Liver (tissue), 9 donors: ENCODE data around the gene KIF1A. TPM values are rescaled to one million over a fixed set of nuclear protein-coding genes. Genes with fewer than 3 reads are reported as not detected.

ENCODE experiments used
- DNase-seq: peaks from one replicate; pipeline ENCODE4 v3.0.0-alpha.2; 2017; ENCODE audit warnings: low spot score
- H3K27ac ChIP-seq, 2 donors: one replicate each; pipeline ENCODE4 v1.7.0; 2013; ENCODE audit warnings: inconsistent platforms in 2 of 2, low read length in 2 of 2, control low read depth in 1 of 2, low read depth in 1 of 2, mild to moderate bottlenecking in 1 of 2
- H3K27me3 ChIP-seq, 4 donors: one replicate each; pipeline versions ENCODE4 v1.6.1 to v1.7.0; 2013; ENCODE audit warnings: low read length in 3 of 4, inconsistent platforms in 1 of 4, mild to moderate bottlenecking in 1 of 4, moderate library complexity in 1 of 4; ENCODE audit not compliant: control insufficient read depth in 4 of 4, insufficient read depth in 4 of 4
- H3K36me3 ChIP-seq, 4 donors: one replicate each; pipeline versions ENCODE4 v1.6.1 to v1.7.0; 2013; ENCODE audit warnings: low read length in 3 of 4, mild to moderate bottlenecking in 3 of 4, low read depth in 1 of 4, moderate library complexity in 1 of 4; ENCODE audit not compliant: control insufficient read depth in 4 of 4, insufficient read depth in 3 of 4
- H3K4me1 ChIP-seq, 4 donors: one replicate each; pipeline versions ENCODE4 v1.6.1 to v1.7.0; 2013; ENCODE audit warnings: low read length in 3 of 4, mild to moderate bottlenecking in 3 of 4, moderate library complexity in 1 of 4; ENCODE audit not compliant: control insufficient read depth in 4 of 4, insufficient read depth in 4 of 4
- H3K4me3 ChIP-seq, 3 donors: one replicate each; pipeline versions ENCODE4 v1.6.1 to v1.7.0; 2013; ENCODE audit warnings: low read length in 3 of 3, control low read depth in 1 of 3, low read depth in 1 of 3, mild to moderate bottlenecking in 1 of 3
- H3K9ac ChIP-seq, 2 donors: one replicate each; pipeline ENCODE4 v1.7.0; 2013; ENCODE audit warnings: low read length in 2 of 2, mild to moderate bottlenecking in 2 of 2, moderate library complexity in 2 of 2, control low read depth in 1 of 2, low read depth in 1 of 2
- H3K9me3 ChIP-seq, 4 donors: one replicate each; pipeline versions ENCODE4 v1.6.1 to v1.7.0; 2013; ENCODE audit warnings: low read length in 3 of 4; ENCODE audit not compliant: control insufficient read depth in 4 of 4
- EGR1 ChIP-seq, 2 donors: IDR thresholded peaks; 2 replicates each; pipeline ENCODE4 v1.6.1; 2016 to 2018; ENCODE audit warnings: antibody characterized with exemption in 2 of 2, low read depth in 2 of 2
- FOXA2 ChIP-seq: IDR thresholded peaks from 2 replicates; pipeline ENCODE4 v1.6.1; 2016; ENCODE audit warnings: antibody characterized with exemption
- GABPA ChIP-seq, 2 donors: IDR thresholded peaks in 1 of 2; conservative IDR thresholded peaks in 1 of 2; 2 replicates each; pipeline ENCODE4 v1.6.1; 2016; ENCODE audit warnings: antibody characterized with exemption in 2 of 2, mild to moderate bottlenecking in 1 of 2, moderate library complexity in 1 of 2
- HNF4A ChIP-seq, 2 donors: conservative IDR thresholded peaks; 2 replicates each; pipeline ENCODE4 v1.6.1; 2016; ENCODE audit warnings: antibody characterized with exemption in 2 of 2, mild to moderate bottlenecking in 2 of 2
- HNF4G ChIP-seq: IDR thresholded peaks from 2 replicates; pipeline ENCODE4 v1.6.1; 2016; ENCODE audit warnings: antibody characterized with exemption
- JUND ChIP-seq, 2 donors: IDR thresholded peaks; 2 replicates each; pipeline ENCODE4 v1.6.1; 2016; ENCODE audit warnings: antibody characterized with exemption in 2 of 2
- MAX ChIP-seq: IDR thresholded peaks from 2 replicates; pipeline ENCODE4 v1.6.1; 2016; ENCODE audit warnings: antibody characterized with exemption
- NR2F2 ChIP-seq: IDR thresholded peaks from 2 replicates; pipeline ENCODE4 v1.6.1; 2016; ENCODE audit warnings: antibody characterized with exemption
- RAD21 ChIP-seq, 2 donors: IDR thresholded peaks; 2 replicates each; pipeline ENCODE4 v1.6.1; 2016; ENCODE audit warnings: antibody characterized with exemption in 2 of 2, mild to moderate bottlenecking in 2 of 2
- RXRA ChIP-seq, 2 donors: IDR thresholded peaks; 2 replicates each; pipeline ENCODE4 v1.6.1; 2017 to 2018; ENCODE audit warnings: antibody characterized with exemption in 2 of 2, mild to moderate bottlenecking in 1 of 2
- SP1 ChIP-seq: IDR thresholded peaks from 2 replicates; pipeline ENCODE4 v1.6.1; 2018; ENCODE audit warnings: antibody characterized with exemption, mild to moderate bottlenecking
- TAF1 ChIP-seq: conservative IDR thresholded peaks from 2 replicates; pipeline ENCODE4 v1.6.1; 2016; ENCODE audit warnings: antibody characterized with exemption, mild to moderate bottlenecking
- YY1 ChIP-seq: IDR thresholded peaks from 2 replicates; pipeline ENCODE4 v1.6.1; 2016; ENCODE audit warnings: antibody characterized with exemption, mild to moderate bottlenecking
- WGBS: extraction: QIAGEN DNeasy Blood & Tissue Kit; methylation state at CpG from one replicate; pipeline ENCODE4 v1.1.7; 2013; 5-methylcytosine and 5-hydroxymethylcytosine counted together
- polyA plus RNA-seq, 2 donors: library from polyadenylated mRNA; stranded (reverse) in 1 of 2; unstranded in 1 of 2; fragments of 200-250 nt in 1 of 2; fragments of >200 nt in 1 of 2; fragmentation: Nextera tagmentation in 1 of 2; extraction: Ambion mirVana in 1 of 2; gene quantifications; one replicate each; pipeline versions ENCODE4 v1.2.1 to v1.2.3, GENCODE V29; 2013 to 2015
- total RNA-seq, 2 donors: library from RNA; depleted of rRNA; stranded (reverse); fragments of >200 nt; gene quantifications; one replicate each; pipeline ENCODE4 v1.2.3, GENCODE V29; 2014
- TF ChIP-seq, protein P1 (sequence below): IDR thresholded peaks from 2 replicates; pipeline ENCODE4 v1.6.1; 2016; ENCODE audit warnings: antibody characterized with exemption
- TF ChIP-seq, protein P2 (sequence below): fragments of 150-350 bp; IDR thresholded peaks from 2 replicates; pipeline ENCODE4 v1.5.1; 2017; ENCODE audit warnings: improper control_type of control experiment, low read depth, low read length; ENCODE audit not compliant: missing input control
- TF ChIP-seq, protein P3 (sequence below): IDR thresholded peaks from 2 replicates; pipeline ENCODE4 v1.6.1; 2016; ENCODE audit warnings: antibody characterized with exemption, mild to moderate bottlenecking
- donor health status: healthy.
- donor health status: healthy.
- donor health status: healthy.
- donor health status: healthy.
- donor health status: healthy.

KIF1A gene
- total and polyA plus RNA-seq, 4 donors = 0.03 to 0.21 (median 0.11) TPM

- TF ChIP-seq, protein P1, sequence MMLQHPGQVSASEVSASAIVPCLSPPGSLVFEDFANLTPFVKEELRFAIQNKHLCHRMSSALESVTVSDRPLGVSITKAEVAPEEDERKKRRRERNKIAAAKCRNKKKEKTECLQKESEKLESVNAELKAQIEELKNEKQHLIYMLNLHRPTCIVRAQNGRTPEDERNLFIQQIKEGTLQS = no peak
- TF ChIP-seq FOXA2 (no peak), RXRA (IDR thresholded peaks at IDR 0.05) (no peak), YY1 (no peak), GABPA (IDR thresholded peaks at IDR 0.05 in 1 of 2, conservative IDR thresholded peaks at IDR 0.05 in 1 of 2) (no peak), TAF1 (no peak), NR2F2 (no peak), RAD21 (IDR thresholded peaks at IDR 0.05) (no peak)
- TF ChIP-seq, protein P2, sequence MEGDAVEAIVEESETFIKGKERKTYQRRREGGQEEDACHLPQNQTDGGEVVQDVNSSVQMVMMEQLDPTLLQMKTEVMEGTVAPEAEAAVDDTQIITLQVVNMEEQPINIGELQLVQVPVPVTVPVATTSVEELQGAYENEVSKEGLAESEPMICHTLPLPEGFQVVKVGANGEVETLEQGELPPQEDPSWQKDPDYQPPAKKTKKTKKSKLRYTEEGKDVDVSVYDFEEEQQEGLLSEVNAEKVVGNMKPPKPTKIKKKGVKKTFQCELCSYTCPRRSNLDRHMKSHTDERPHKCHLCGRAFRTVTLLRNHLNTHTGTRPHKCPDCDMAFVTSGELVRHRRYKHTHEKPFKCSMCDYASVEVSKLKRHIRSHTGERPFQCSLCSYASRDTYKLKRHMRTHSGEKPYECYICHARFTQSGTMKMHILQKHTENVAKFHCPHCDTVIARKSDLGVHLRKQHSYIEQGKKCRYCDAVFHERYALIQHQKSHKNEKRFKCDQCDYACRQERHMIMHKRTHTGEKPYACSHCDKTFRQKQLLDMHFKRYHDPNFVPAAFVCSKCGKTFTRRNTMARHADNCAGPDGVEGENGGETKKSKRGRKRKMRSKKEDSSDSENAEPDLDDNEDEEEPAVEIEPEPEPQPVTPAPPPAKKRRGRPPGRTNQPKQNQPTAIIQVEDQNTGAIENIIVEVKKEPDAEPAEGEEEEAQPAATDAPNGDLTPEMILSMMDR = no peak
- TF ChIP-seq, protein P3, sequence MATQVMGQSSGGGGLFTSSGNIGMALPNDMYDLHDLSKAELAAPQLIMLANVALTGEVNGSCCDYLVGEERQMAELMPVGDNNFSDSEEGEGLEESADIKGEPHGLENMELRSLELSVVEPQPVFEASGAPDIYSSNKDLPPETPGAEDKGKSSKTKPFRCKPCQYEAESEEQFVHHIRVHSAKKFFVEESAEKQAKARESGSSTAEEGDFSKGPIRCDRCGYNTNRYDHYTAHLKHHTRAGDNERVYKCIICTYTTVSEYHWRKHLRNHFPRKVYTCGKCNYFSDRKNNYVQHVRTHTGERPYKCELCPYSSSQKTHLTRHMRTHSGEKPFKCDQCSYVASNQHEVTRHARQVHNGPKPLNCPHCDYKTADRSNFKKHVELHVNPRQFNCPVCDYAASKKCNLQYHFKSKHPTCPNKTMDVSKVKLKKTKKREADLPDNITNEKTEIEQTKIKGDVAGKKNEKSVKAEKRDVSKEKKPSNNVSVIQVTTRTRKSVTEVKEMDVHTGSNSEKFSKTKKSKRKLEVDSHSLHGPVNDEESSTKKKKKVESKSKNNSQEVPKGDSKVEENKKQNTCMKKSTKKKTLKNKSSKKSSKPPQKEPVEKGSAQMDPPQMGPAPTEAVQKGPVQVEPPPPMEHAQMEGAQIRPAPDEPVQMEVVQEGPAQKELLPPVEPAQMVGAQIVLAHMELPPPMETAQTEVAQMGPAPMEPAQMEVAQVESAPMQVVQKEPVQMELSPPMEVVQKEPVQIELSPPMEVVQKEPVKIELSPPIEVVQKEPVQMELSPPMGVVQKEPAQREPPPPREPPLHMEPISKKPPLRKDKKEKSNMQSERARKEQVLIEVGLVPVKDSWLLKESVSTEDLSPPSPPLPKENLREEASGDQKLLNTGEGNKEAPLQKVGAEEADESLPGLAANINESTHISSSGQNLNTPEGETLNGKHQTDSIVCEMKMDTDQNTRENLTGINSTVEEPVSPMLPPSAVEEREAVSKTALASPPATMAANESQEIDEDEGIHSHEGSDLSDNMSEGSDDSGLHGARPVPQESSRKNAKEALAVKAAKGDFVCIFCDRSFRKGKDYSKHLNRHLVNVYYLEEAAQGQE = no peak
- no peak overlapping the region for H3K9ac ChIP-seq
- no peaks in the 10 kb centered on the region for H3K27me3 ChIP-seq
- no peak overlapping the region for H3K27ac ChIP-seq
- no peaks in the 10 kb centered on the region for H3K36me3 ChIP-seq
- no peak overlapping the region for H3K4me3 ChIP-seq
- 89% methylated on average over 32 of the region's 32 CpGs for WGBS
- no peaks in the 10 kb centered on the region for H3K4me1 ChIP-seq
- H3K9me3 ChIP-seq = no peaks in the 10 kb centered on the region
- DNase-seq = no peak
Measured at GRCh38 chr2:240782886-240783818, 36.9 kb downstream of the KIF1A start.

DNA sequence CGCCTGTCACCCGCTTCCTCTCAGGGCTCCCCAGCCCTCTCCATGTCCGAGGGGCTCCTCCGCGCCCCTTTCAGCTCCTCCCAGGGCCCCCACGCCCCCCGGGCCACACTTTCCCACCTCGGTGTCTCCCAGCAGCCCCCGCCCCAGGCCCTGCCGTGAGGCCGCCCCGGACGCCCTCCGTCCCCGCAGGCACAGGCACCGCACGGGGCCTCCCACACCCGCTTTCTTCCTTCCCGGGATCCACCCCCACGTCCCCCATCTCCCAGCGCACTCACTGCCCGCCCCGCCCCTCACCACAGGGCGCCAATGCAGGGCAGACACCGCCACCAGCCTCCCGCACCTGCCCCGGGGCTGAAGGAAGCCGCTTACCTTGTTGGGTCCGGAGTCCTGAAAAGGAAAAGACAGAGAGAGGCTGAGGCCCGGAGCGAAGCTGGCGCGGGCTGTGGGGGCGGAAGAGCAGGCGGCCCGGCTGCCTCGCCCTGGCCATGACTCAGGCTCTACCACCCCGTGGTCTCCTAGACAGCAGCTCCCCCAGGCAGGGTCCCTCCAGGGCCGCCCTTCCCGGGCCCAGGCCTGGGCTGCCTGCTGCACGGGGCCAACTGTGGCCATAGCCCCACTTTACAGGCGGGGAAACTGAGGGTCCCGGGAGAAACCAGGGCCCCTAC is 37.7 kb downstream of the KIF1A start:
- H3K27ac ChIP-seq = no peak overlapping the region
- no peak overlapping the region for H3K4me3 ChIP-seq
- WGBS = 94% methylated on average over 43 of the region's 43 CpGs
- no peaks in the 10 kb centered on the region for H3K36me3 ChIP-seq
- no peaks in the 10 kb centered on the region for H3K9me3 ChIP-seq
- no peak overlapping the region for H3K9ac ChIP-seq
- no peaks in the 10 kb centered on the region for H3K27me3 ChIP-seq
- no peak for DNase-seq
- no peaks in the 10 kb centered on the region for H3K4me1 ChIP-seq
- TF ChIP-seq GABPA (IDR thresholded peaks at IDR 0.05 in 1 of 2, conservative IDR thresholded peaks at IDR 0.05 in 1 of 2) = no peak
- no peak for TF ChIP-seq EGR1 (IDR thresholded peaks at IDR 0.05; ENCODE audit: low read depth in 2 of 2)
- TF ChIP-seq JUND (IDR thresholded peaks at IDR 0.05) = no peak
- TF ChIP-seq, protein P2 = no peak
- no peak for TF ChIP-seq TAF1
- TF ChIP-seq, protein P1 = no peak
- no peak for TF ChIP-seq MAX
- no peak for TF ChIP-seq HNF4A (conservative IDR thresholded peaks at IDR 0.05)
- no peak for TF ChIP-seq RXRA (IDR thresholded peaks at IDR 0.05)
- no peak for TF ChIP-seq RAD21 (IDR thresholded peaks at IDR 0.05)
- no peak for TF ChIP-seq FOXA2
- no peak for TF ChIP-seq SP1
- TF ChIP-seq NR2F2 = no peak
- TF ChIP-seq, protein P3 = no peak
- TF ChIP-seq YY1 = no peak
- TF ChIP-seq HNF4G = no peak
